GOT3 (cell line): ENCODE data around the gene LAMC3.
"Not testable (repeated sequence)": the region's sequence is repeated elsewhere in the genome, so short reads cannot be mapped to it uniquely, and the experiment has no call there.

ENCODE experiments used
- DNase-seq: peaks from one replicate; lab custom pipeline; 2025; ENCODE audit warnings: mixed read lengths; lab: John Stamatoyannopoulos, UW

Gene LAMC3

GRCh38 chr9:131097126-131097947 lies 88.4 kb downstream of the LAMC3 start:
- no peak for DNase-seq

GRCh38 chr9:131097948-131098278 lies 88.9 kb downstream of the LAMC3 start:
- DNase-seq, result no peak

DNA sequence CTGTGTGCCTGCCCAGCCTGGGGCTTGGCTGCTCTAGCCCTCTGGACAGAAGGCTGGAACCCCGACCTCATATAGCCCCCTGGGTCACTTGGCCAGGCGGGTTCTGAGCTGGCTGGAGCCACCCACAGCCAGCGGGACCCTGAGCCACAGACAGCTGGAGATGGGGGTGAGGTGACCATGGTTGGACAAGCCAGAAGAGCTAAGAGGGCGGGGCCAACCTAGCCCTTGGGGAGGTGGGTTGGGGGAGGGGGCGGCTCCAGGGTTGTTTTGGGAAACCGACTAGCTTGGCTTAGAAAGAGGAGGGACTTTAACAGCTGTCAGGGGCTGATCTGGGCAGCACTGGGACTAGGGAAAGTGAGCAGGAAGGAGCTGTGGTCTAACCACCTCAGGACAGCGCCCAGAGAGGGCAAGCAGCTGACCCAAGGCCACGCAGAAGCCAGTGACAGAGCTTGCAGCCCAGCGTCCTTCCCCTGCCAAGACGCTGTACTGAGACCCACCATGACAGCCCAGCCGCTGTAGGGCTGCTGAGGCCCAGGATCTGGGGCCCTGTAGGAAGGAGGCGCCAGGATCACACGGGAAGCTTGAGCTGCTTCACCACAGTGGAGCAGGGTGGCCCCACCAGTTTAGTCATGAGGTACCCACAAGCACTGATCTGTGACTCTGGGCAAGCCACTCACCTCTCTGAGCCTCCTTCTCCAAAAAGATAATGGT lies 89.6 kb downstream of the LAMC3 start:
- no peak for DNase-seq

- no peak for DNase-seq
Observed at GRCh38 chr9:131099102-131099606, 90.2 kb downstream of the LAMC3 start.

DNA sequence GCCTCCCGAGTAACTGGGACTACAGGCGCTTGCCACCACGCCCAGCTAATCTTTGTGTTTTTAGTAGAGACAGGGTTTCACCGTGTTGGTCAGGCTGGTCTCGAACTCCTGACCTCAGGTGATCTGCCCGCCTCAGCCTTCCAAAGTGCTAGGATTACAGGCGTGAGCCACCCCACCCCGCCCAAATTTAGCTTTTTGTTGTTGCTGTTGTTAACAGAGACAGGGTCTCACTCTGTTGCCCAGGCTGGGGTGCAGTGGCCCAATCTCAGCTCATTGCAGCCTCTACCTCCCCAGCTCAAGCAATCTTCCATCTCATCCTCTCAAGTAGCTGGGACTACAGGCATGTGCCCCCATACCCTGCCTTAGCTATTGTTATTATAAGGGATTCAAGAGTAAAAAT lies 90.9 kb downstream of the LAMC3 start:
- DNase-seq, result not testable (repeated sequence)

GRCh38 chr9:131100445-131100844 lies 91.5 kb downstream of the LAMC3 start:
- no peak for DNase-seq

- no peak for DNase-seq
Observed at GRCh38 chr9:131101207-131101964, 92.4 kb downstream of the LAMC3 start.

GRCh38 chr9:131103024-131103423 lies 94.0 kb downstream of the LAMC3 start:
- DNase-seq, result no peak

DNA sequence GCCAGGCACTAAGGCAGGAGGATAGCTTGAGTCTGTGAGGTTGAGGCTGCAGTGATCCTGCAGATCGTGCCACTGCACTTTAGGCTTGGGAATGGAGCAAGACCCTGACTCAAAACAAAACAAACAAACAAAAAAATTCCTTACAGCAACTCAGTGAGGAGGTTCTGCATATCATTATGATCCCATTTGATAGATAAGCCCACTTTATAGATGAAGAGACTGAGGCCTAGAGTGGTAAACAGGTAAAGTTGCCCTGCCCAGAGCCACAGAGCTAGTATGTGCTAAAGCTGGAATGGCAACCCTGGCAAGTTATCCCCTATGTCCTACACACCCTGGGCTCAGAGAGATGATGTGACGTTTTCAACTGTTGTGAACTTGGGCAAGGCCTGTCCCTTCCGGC lies 94.6 kb downstream of the LAMC3 start:
- no peak for DNase-seq

DNA sequence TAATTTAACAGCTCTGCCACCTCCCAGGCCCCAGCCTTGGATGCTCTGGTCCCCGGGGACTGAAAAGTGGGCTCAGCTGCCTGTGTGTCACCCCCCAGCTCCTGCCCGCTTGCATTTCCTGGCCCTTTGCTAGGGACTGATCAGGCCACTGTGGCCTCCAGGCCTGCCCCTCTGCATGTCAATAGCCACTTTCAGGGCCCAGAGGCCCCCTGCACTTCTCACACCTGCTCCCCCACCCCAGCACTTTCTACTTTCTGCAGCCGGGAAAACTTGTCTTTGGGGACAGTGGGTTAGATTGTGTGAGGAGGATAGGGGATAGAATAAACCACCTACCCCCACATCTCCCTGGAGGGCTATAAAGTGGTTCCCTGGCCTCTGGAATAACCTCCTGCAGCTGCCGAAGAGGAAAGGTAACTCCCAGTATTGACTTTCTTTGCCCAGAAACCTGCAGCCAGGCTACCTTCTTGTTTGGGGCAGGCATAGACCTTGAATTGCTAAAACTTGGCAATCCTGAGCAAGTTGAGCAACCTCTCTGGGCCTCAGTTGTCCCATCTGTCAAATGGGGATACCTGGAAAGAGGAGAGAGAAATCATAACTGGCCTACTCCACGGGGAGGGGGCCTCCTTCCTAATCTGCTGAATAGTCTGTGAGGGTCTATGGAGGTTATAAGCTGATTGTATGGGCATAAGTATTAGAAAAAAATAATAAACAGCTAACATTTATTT lies 95.2 kb downstream of the LAMC3 start:
- DNase-seq, result no peak

DNA sequence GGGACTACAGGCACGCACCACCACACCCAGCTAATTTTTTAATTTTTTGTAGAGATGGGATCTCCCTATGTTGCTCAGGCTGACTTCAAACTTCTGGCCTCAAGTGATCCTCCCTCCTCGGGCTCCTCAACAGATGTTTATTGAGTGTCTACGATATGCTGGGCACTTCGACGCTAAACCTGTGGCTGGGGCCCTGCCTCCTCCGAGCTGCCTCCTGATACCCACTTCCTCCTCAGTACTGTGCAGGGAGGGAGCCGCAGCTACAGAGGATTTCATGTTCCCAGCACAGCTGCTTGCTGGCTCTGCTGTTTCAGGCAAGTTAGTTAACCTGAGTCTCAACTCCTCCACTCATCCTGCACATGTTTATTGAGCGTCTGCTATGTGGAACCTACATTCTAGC lies 97.0 kb downstream of the LAMC3 start:
- DNase-seq, result no peak

DNA sequence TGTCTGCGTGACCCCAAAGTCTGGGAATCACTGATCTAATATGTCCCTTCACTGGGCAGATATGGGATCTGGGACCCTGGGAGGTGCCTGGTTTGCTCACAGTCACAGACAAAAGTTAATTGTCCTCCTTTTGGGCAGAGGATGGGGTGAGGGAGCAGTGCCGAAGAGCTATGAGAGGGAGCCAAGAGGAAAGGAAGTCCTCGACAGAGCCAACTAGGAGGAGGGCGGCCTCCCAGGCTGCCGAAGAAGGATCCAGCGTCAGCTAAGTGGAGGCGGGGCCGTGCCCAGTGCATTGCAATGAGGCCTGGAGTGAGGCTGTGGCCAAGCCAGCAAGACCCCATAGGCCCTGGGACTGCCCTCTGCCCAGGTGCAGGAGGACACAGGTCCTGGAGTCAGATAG lies 98.8 kb downstream of the LAMC3 start:
- no peak for DNase-seq

DNA sequence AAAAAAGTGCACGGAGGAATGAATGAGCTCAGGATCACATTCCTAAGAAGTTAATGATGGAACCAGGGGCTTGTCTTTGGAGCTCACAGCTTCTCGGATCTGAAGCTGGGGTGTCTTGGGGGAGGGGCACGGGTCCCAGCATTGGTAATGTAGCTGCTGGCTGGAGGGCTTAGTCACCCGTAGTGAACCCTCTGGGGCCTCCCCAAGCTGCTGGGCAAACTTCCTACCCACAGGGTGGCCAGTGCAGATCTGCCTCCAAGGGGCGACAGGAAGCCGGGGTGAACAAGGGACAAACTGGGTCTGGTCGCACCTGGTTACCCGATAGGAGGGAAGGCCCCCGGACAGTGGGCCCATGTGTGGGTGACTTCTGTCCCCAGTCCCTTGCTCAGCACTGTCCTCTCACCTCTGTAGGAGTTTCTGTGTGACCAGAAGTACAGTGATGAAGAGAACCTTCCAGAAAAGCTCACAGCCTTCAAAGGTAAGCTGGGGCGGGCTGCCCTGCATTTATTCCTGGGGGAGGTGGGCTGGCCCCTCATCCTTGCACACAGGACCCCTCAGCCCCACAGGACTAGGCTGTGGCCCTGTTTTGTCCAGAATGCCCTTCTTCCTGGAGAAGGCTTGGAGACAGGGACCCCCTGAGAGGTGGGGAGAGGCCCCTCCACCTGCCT lies 102.3 kb downstream of the LAMC3 start:
- no peak for DNase-seq

DNA sequence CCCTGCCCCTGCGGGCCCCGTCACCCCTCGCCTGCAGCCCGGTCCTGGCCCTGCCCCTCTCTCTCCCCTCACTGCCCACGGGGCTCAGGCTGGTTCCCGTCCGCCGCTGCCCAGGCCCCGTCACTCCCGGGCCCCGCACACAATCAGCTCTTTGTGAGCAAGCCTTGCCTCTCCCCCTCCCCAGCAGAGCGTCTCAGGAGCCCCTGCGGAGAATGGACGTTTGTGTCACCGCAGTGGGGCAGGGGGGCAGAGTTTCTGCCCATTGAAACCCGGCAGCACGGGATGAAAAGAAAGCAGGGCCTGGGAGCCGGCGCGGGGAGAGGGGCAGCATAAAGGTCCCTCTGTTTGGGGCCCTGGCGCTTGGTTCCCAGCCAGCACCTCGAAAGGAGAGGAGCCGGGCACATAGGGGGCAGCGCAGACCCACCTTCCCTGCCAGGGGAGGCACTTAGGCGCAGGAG lies 102.9 kb downstream of the LAMC3 start:
- DNase-seq, result no peak

- DNase-seq, result no peak
Observed at GRCh38 chr9:131112374-131113154, 103.6 kb downstream of the LAMC3 start.

DNA sequence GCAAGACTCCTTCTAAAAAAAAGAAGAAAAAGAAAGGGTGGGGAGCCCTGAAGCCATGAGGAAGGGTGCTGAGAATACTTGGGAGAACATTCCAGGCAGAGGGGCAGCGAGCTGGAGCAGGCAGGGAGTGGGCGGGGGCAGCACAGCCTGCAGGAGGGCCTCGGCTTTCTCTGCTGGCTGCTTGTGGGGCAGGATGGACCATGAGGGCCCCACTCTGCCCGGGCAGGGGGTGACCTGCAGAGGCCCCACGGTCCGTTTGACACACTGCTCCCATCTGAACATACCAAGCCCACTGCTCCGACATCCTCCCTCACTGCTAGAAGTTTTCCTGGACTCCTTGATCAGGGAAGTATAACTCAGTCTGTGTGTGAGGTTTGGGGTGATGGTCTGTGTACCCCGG lies 104.7 kb downstream of the LAMC3 start:
- no peak for DNase-seq

DNA sequence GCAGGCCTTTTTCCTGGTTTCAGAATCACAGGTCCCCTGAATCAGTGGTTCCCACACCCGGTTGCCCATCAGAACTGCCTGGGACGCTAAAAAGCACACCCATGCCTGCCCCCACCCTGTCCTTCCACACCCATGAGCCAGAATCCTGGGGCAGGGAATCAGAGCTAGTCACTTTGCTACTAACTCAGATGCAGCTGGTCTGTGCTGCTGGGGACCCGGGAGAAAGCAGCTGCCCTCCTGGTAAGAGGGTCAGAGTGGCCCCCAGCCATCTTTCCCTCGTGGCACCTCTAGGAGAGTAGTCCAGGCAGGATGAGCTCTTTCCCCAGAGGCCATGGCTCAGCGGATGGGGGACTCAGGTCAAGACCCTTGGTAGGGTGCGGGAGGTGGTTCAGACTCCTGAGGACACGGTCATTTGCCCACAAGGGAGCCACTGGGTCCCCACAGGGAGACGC lies 105.1 kb downstream of the LAMC3 start:
- no peak for DNase-seq

DNA sequence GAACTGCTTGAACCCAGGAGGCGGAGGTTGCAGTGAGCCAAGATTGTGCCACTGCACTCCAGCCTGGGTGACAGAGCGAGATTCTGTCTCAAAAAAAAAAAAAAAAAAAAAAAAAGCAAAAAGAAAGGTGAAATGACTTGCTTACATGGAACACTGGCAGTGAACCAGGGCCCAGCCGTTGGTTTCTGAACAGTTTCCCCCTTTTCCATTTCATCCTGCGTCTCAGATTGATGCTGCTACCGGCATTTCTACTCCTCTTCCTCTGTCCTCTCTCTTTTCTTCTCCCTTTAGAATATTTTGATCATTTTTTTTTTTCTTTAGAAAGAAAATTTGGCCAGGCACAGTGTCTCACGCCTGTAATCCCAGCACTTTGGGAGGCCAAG lies 106.4 kb downstream of the LAMC3 start:
- not testable (repeated sequence) for DNase-seq

DNA sequence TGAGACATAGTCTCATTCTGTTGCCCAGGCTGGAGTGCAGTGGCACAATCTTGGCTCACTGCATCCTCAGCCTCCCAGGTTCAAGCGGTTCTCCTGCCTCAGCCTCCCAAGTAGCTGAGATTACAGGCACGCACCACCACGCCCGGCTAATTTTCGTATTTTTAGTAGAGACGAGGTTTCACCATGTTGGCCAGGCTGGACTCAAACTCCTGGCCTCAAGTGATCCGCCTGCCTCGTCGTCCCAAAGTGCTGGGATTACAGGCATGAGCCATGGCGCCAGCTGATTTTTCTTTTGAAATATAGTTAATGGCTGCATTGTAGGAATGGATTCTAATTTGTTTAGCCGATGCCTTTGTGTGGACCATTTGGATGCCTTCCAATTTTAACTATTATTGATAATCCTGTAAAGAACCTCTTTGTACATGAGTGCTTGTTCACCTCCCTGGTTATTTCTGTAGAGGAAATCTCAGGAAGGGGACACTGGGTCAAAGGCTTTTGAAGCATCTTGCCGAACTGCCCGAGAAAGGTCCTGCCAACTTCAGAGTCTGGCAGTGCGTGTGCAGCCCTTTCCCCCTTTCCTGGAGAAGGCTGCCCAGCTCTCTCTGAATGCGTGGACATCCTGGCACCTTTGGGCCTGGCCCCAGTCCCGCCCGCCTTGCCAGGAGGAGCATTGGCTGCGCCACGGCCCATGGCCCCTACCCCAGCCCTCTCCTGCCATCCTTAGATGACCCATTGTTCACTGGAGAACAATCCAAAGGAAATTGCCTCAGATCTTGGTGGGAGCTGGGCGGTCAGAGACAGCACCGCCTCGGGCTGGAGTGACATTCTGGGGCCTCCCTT lies 107.5 kb downstream of the LAMC3 start:
- DNase-seq, result no peak
